GM08714 (cell line): ENCODE results near the gene RBL1.
A peak's percentile ranks its signal among the peaks of the same experiment; 100 is the strongest.

Experiments
- H3K4me3 ChIP-seq: fragments of 200-500 bp; sonication (Bioruptor generic); 2 replicates; pipeline ENCODE4 v1.5.1; 2014; ENCODE audit warnings: mild to moderate bottlenecking, low read length, inconsistent platforms
- ZNF274 ChIP-seq: IDR thresholded peaks from 2 replicates; pipeline ENCODE4 v1.6.1; 2012; ENCODE audit warnings: mild to moderate bottlenecking, low read depth, low read length

RBL1 gene

DNA sequence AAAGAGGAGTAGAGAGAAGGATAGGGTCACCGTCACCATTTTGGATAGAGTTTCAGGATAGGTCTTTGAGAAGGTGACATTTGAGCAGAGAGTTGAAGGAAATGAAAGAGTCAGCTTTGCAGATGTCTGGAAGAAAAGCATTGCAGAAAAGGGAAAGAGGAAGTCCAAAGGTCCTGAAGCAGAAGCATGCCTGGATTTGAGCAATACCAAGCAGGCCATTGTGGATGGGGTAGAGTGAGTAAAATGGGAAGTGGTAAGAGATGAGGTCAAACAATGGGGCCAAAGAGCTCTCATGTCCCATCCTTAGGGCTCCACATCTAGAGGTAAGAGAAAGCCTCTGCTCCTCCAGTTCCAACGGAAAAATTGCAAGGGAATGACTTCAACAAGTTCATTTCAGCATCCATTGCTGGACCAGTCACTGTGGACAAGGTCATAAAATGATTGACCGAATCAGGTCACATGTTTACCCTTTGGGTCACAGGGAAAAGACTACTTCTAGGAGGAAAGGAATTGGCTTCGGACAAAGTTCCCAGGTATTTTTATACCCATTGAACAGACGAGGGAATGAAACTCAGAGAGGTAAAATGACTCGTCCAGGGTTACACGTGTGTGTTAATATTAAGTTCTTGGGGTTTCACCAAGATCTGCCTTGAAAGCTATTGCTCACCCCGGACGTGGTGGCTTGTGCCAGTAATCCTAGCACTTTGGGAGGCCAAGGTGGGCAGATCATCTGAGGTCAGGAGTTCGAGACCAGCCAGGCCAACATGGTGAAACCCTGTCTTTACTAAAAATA, 137.7 kb downstream of the RBL1 start:
- H3K4me3 ChIP-seq = no peak overlapping the region
- no peak for TF ChIP-seq ZNF274

DNA sequence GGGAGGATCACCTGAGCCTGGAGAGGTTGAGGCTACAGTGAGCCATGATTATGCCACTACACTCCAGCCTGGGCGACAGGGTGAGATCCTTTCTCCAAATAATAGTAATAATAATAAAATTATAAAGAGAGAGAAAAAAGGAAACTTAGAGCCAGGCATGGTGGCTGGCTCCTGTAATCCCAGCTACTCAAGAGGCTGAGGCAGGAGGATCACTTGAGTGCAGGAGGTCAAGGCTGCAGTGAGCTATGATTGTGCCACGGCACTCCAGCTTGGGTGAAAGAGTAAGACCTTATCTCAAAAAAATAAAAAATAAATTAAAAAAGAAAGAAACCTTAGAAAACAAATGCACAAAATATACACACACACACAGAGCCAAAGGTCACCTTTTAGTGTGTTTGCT, 139.1 kb downstream of the RBL1 start:
- TF ChIP-seq ZNF274 = no peak
- H3K4me3 ChIP-seq = no peak overlapping the region

DNA sequence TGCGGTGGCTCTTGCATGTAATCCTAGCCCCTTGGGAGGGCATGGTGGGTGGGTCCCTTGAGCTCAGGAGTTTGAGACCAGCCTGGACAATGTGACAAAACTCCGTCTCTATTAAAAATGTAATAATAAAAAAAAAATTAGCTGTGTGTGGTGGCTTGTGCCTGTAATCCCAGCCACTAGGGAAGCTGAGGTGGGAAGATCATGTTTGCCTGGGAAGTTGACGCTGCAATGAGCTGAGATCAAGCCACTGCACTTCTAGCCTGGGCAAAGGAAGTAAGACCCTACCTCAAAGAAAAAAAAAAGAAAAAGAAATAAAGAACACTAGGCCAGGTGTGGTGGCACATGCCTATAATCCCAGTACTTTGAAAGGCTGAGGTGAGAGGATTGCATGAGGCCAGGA, 139.8 kb downstream of the RBL1 start:
- TF ChIP-seq ZNF274 = no peak
- no peak overlapping the region for H3K4me3 ChIP-seq

DNA sequence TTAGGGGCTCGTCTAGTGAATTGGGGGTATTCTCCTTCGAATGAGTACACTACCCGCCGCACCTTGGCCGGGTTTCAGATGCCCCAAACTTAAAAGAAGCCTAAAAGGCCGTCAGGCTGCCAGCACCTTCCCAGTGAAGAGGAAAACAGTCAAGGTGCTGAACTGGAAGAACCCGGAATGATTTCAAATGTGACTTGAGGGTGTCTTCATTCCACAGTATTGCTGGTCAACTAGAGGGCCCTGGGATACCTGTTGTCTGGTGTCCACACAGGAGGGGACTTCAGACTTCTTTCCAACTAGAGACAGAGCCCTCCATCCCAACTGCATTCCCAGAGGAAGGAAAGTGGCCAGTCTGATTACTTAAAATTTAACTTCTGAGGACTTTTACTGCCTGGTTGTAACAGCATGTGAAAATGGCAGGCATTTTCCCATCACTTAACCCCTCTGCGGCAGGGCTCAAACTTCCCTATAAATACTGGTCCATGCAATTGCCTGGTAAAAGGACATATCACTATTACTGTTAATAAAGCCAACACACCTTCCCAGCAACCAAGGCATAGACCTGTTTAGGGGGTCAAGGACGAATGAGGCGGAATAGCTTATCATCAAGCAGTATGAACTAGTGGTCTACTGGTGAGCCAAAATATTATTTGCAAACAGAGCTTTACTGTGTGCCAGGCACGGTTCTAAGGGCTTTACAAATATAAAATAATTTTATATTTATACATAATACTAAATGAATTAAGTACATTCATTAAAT, 143.6 kb downstream of the RBL1 start:
- TF ChIP-seq ZNF274 = no peak
- H3K4me3 ChIP-seq = peak overlapping the region; percentile 50; the same call in 1 of the 2 replicates

DNA sequence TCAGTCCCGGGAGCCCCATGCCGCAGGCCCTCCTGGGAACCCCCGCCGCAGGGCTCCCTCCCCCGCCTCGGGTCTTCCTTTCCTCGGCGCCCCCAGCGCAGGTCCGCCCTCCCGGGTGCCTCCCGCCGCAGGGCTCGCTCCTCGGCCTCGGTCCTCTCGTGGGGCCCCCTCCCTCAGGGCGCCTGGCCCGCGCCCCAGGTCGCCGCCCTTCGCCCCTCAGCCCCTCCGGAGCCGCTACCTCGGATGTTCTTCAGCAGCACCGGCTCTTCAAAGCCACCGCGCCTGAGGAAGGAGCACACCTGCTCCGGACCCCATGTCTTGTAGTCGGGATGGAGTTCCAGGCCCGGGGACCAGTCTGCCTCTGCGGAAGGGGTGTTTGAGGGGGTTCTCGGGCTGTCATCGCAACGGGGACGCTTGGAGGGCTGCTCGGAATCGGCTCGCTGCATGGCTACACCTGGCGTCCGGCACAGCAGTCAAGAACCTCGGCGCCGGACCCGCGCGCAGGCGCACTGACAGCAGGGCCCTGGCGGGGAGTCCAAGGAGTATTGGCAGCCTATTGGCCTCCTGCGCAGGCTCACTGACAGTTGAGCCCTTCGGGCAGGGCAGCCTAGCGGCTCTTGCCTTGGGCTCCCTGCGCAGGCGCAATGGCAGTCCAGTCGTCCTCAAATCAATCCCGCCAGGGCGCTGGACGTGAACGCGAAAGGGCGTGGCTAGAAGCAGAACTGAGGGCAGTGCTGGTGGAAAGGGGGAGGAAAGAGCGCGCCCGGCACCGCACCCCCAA, 144.4 kb downstream of the RBL1 start, which contains the start of gene SAMHD1:
TSS of gene SAMHD1 (minus strand) at position 511 of the 781 bp plus-strand sequence. CDS start at position 446, 65 bp downstream.
- H3K4me3 ChIP-seq = peak within 1 kb of the TSS; percentile 85
- no peak for TF ChIP-seq ZNF274

DNA sequence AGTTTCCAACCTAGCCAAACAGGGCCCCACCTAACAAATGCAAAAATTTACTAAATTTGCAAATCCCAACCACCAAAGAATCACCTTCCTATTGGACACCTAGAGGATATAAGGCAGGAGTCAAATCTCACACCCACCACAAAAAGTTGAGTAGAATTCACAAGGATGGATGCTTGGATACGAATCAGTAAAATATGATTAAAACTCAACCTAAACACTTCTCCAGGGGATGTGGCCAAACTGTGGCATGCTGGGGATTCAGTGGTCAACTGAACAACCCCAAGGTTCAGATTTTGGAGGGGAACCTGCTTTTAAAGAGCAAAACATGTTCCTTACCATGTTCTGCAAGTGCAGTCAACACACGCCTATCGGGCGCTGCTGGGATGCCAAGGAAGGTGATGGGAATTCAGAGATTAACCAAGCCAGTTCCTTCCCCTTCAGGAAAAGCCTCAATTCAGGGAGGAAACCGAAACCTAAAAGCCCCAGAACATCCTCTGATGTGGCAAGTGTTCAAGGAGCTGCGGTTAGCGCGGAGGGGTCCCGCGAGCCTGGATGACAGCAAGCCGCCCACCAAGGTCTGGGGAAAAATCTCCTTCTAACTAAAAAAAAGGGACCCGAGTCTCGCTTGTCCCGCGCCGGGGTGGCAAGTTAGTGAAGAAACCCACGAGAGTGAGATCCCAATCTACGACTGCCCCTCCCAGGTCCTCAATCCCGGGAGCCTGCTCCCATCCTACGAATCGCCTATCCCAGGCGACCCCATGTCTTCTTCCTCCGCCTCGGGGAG, 145.2 kb downstream of the RBL1 start:
- TF ChIP-seq ZNF274 = no peak
- H3K4me3 ChIP-seq = peak overlapping the region; percentile 85
